ENCODE data around the gene DNAJC19.

DNA sequence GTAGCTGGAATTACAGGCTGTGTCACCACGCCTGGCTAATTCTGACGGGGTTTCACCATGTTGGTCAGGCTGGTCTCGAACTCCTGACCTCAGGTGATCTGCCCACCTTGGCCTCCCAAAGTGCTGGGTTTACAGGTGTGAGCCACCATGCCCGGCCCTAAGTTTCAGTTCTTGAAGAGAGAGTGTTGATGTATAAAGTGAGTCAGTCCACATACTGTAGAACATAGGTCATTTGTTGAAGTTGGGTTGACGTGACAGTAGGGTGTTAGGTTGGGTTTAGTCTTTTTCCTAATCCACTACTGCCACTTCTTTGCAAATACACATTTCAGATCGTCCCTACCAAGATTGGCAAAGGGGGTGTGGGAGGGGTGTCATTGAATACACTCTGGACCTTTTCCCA lies 15.2 kb downstream of the DNAJC19 start:
- TF ChIP-seq YY1 (IDR thresholded peaks at IDR 0.05; ENCODE audit: insufficient read depth, insufficient read length), result no peak
- TF ChIP-seq ZNF274 (IDR thresholded peaks at IDR 0.05; ENCODE audit: low read depth, low read length), result no peak
